BLaER1 (cell line): ENCODE measurements around the gene ZNRF2.

Source experiments
- H3K27ac ChIP-seq: shearing (Covaris generic); formaldehyde crosslinking; 2 replicates; pipeline ENCODE4 v1.8.1; 2022
- H3K27me3 ChIP-seq: shearing (Covaris generic); formaldehyde crosslinking; 2 replicates; pipeline ENCODE4 v1.8.1; 2022
- H3K36me3 ChIP-seq: shearing (Covaris generic); formaldehyde crosslinking; 2 replicates; pipeline ENCODE4 v1.8.1; 2022
- H3K4me1 ChIP-seq: shearing (Covaris generic); formaldehyde crosslinking; 2 replicates; pipeline ENCODE4 v1.8.1; 2022
- H3K4me2 ChIP-seq: shearing (Covaris generic); formaldehyde crosslinking; 2 replicates; pipeline ENCODE4 v1.8.1; 2022
- H3K4me3 ChIP-seq: shearing (Covaris generic); formaldehyde crosslinking; 2 replicates; pipeline ENCODE4 v1.8.1; 2022
- H3K9ac ChIP-seq: shearing (Covaris generic); formaldehyde crosslinking; 2 replicates; pipeline ENCODE4 v1.8.1; 2022
- H3K9me3 ChIP-seq: shearing (Covaris generic); formaldehyde crosslinking; 2 replicates; pipeline ENCODE4 v1.8.1; 2022
- H4K20me1 ChIP-seq: shearing (Covaris generic); formaldehyde crosslinking; 2 replicates; pipeline ENCODE4 v1.8.1; 2022
- Cebpa-rat ChIP-seq: shearing (Covaris generic); IDR thresholded peaks from 2 replicates; pipeline ENCODE4 v1.8.1; 2022

The ZNRF2 gene

GRCh38 chr7:30284298-30285066, at the start of gene ZNRF2:
Gene ZNRF2 (plus strand): TSS chr7:30284597. CDS start chr7:30285358, 761 bp downstream.
- Histone ChIP-seq H3K9ac (peak within 1 kb of the TSS; percentile 99), H3K27ac (peak within 1 kb of the TSS; percentile 100), H3K4me3 (peak within 1 kb of the TSS; percentile 91), H3K36me3 (no peaks in the 10 kb centered on the region), H3K27me3 (no peaks in the 10 kb centered on the region), H4K20me1 (peaks cover 59% of the 10 kb centered on the region), H3K9me3 (no peaks in the 10 kb centered on the region), H3K4me1 (peaks cover 59% of the 10 kb centered on the region), H3K4me2 (peak within 1 kb of the TSS; percentile 91)
- TF ChIP-seq Cebpa-rat, result no peak

GRCh38 chr7:30237271-30237695, 47.1 kb upstream of the ZNRF2 start:
- 0 out of 2 replicates have a peak, but pooled peaks cover 7% of the 10 kb centered on the region for H3K9me3 ChIP-seq
- no peak overlapping the region for H3K9ac ChIP-seq
- peaks cover 22% of the 10 kb centered on the region for H3K4me1 ChIP-seq
- no peak overlapping the region for H3K27ac ChIP-seq
- H3K27me3 ChIP-seq, result no peaks in the 10 kb centered on the region
- H3K36me3 ChIP-seq, result no peaks in the 10 kb centered on the region
- no peak overlapping the region for H3K4me3 ChIP-seq
- H3K4me2 ChIP-seq, result no peak overlapping the region
- no peak for TF ChIP-seq Cebpa-rat
- no peaks in the 10 kb centered on the region for H4K20me1 ChIP-seq

GRCh38 chr7:30238721-30239441, 45.5 kb upstream of the ZNRF2 start:
- Histone ChIP-seq H4K20me1 (no peaks in the 10 kb centered on the region), H3K4me1 (peaks cover 22% of the 10 kb centered on the region)

GRCh38 chr7:30240106-30240800, 44.1 kb upstream of the ZNRF2 start:
- H3K27ac ChIP-seq, result no peak overlapping the region
- H3K27me3 ChIP-seq, result no peaks in the 10 kb centered on the region
- H3K36me3 ChIP-seq, result no peaks in the 10 kb centered on the region
- H3K4me2 ChIP-seq, result peak overlapping the region; percentile 57
- H4K20me1 ChIP-seq, result no peaks in the 10 kb centered on the region
- H3K9me3 ChIP-seq, result 0 out of 2 replicates have a peak, but pooled peaks cover 7% of the 10 kb centered on the region
- H3K4me1 ChIP-seq, result peaks cover 22% of the 10 kb centered on the region
- TF ChIP-seq Cebpa-rat, result no peak
- no peak overlapping the region for H3K4me3 ChIP-seq
- no peak overlapping the region for H3K9ac ChIP-seq

More at GRCh38 chr7:30238721-30239441, 45.5 kb upstream of the ZNRF2 start:
- H3K9ac ChIP-seq, result no peak overlapping the region
- peak overlapping the region; percentile 15 for H3K4me2 ChIP-seq
- 0 out of 2 replicates have a peak, but pooled peaks cover 7% of the 10 kb centered on the region for H3K9me3 ChIP-seq
- H3K4me3 ChIP-seq, result no peak overlapping the region
- no peaks in the 10 kb centered on the region for H3K27me3 ChIP-seq
- H3K36me3 ChIP-seq, result no peaks in the 10 kb centered on the region
- no peak overlapping the region for H3K27ac ChIP-seq
- TF ChIP-seq Cebpa-rat, result no peak

GRCh38 chr7:30241767-30242166, 42.6 kb upstream of the ZNRF2 start:
- no peak for TF ChIP-seq Cebpa-rat
- H3K4me2 ChIP-seq, result no peak overlapping the region
- H3K4me1 ChIP-seq, result peaks cover 22% of the 10 kb centered on the region
- H3K27ac ChIP-seq, result no peak overlapping the region
- no peaks in the 10 kb centered on the region for H3K27me3 ChIP-seq
- H3K36me3 ChIP-seq, result no peaks in the 10 kb centered on the region
- no peak overlapping the region for H3K4me3 ChIP-seq
- H3K9ac ChIP-seq, result no peak overlapping the region
- H3K9me3 ChIP-seq, result 0 out of 2 replicates have a peak, but pooled peaks cover 2% of the 10 kb centered on the region
- no peaks in the 10 kb centered on the region for H4K20me1 ChIP-seq

- no peak overlapping the region for H3K4me3 ChIP-seq
- H3K4me2 ChIP-seq, result no peak overlapping the region
- peaks cover 17% of the 10 kb centered on the region for H3K4me1 ChIP-seq
- no peaks in the 10 kb centered on the region for H3K36me3 ChIP-seq
- no peaks in the 10 kb centered on the region for H4K20me1 ChIP-seq
- no peak overlapping the region for H3K9ac ChIP-seq
- no peak for TF ChIP-seq Cebpa-rat
- no peaks in the 10 kb centered on the region for H3K9me3 ChIP-seq
- no peak overlapping the region for H3K27ac ChIP-seq
- H3K27me3 ChIP-seq, result no peaks in the 10 kb centered on the region
Observed at GRCh38 chr7:30244340-30244739, 40.1 kb upstream of the ZNRF2 start.

GRCh38 chr7:30245913-30246312, 38.5 kb upstream of the ZNRF2 start:
- Histone ChIP-seq H3K4me2 (no peak overlapping the region), H3K4me3 (no peak overlapping the region), H4K20me1 (no peaks in the 10 kb centered on the region), H3K36me3 (no peaks in the 10 kb centered on the region), H3K4me1 (peaks cover 1% of the 10 kb centered on the region), H3K9ac (no peak overlapping the region), H3K27me3 (no peaks in the 10 kb centered on the region), H3K27ac (no peak overlapping the region), H3K9me3 (no peaks in the 10 kb centered on the region)
- no peak for TF ChIP-seq Cebpa-rat

GRCh38 chr7:30246392-30246791, 38.0 kb upstream of the ZNRF2 start:
- Histone ChIP-seq H3K27ac (no peak overlapping the region), H3K9ac (no peak overlapping the region), H3K9me3 (no peaks in the 10 kb centered on the region), H3K4me3 (no peak overlapping the region), H3K27me3 (no peaks in the 10 kb centered on the region), H3K4me2 (no peak overlapping the region), H3K4me1 (no peaks in the 10 kb centered on the region; the same call in 1 of the 2 replicates), H4K20me1 (no peaks in the 10 kb centered on the region), H3K36me3 (no peaks in the 10 kb centered on the region)
- no peak for TF ChIP-seq Cebpa-rat

- Histone ChIP-seq H3K36me3 (no peaks in the 10 kb centered on the region), H3K9me3 (no peaks in the 10 kb centered on the region), H3K27me3 (no peaks in the 10 kb centered on the region), H3K4me1 (no peaks in the 10 kb centered on the region; the same call in 1 of the 2 replicates), H4K20me1 (no peaks in the 10 kb centered on the region), H3K4me2 (no peak overlapping the region), H3K4me3 (no peak overlapping the region), H3K27ac (no peak overlapping the region), H3K9ac (no peak overlapping the region)
- TF ChIP-seq Cebpa-rat, result no peak
Observed at GRCh38 chr7:30247541-30248401, 36.6 kb upstream of the ZNRF2 start.
